IPS DF 6.9 (cell line): ENCODE results near the gene CUTC.

Source experiments
- DNase-seq: peaks from one replicate; pipeline ENCODE4 v3.0.0-alpha.2; 2013; ENCODE audit warnings: low read depth, low spot score
- H3K27ac ChIP-seq: one replicate; pipeline ENCODE4 v1.5.1; 2013; ENCODE audit warnings: low read length, control low read depth
- H3K27me3 ChIP-seq: 2 replicates; pipeline ENCODE4 v1.6.1; 2013; ENCODE audit warnings: mild to moderate bottlenecking, low read length; ENCODE audit not compliant: control insufficient read depth, insufficient read depth
- H3K36me3 ChIP-seq: 2 replicates; pipeline ENCODE4 v1.6.1; 2013; ENCODE audit warnings: low read length; ENCODE audit not compliant: control insufficient read depth, insufficient read depth
- H3K4me1 ChIP-seq: 2 replicates; pipeline ENCODE4 v1.6.1; 2013; ENCODE audit warnings: low read length; ENCODE audit not compliant: control insufficient read depth, insufficient read depth
- H3K4me3 ChIP-seq: 2 replicates; pipeline ENCODE4 v1.5.1; 2013; ENCODE audit warnings: mild to moderate bottlenecking, low read length
- H3K9me3 ChIP-seq: 2 replicates; pipeline ENCODE4 v1.6.1; 2013; ENCODE audit warnings: low read length, inconsistent platforms; ENCODE audit not compliant: control insufficient read depth, insufficient read depth
- WGBS: extraction: QIAGEN DNeasy Blood & Tissue Kit; methylation state at CpG from one replicate; pipeline ENCODE4 v1.1.7; 2013; ENCODE audit warnings: mixed read lengths, missing lambda C conversion rate; ENCODE audit not compliant: insufficient read length, insufficient coverage; 5-methylcytosine and 5-hydroxymethylcytosine counted together

Gene CUTC

DNA sequence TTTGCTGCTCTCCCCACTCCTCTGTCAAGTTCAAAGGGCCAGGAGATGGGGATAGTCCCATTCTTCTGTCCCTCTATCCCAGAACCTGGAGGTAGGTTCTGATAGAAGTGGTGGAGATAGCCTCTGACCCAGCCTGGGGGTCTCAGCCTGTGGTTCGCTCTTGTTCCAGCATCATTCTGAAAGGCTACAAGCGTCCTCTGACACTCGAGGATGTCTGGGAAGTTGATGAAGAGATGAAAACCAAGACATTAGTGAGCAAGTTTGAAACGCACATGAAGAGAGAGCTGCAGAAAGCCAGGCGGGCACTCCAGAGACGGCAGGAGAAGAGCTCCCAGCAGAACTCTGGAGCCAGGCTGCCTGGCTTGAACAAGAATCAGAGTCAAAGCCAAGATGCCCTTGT lies 64.9 kb downstream of the CUTC start:
- Histone ChIP-seq H3K4me3 (no peak overlapping the region), H3K4me1 (no peaks in the 10 kb centered on the region), H3K9me3 (no peaks in the 10 kb centered on the region), H3K27ac (no peak overlapping the region), H3K36me3 (no peaks in the 10 kb centered on the region), H3K27me3 (no peaks in the 10 kb centered on the region)
- no peak for DNase-seq
- WGBS, result no CpG with 5 or more reads among the region's 6 CpGs

DNA sequence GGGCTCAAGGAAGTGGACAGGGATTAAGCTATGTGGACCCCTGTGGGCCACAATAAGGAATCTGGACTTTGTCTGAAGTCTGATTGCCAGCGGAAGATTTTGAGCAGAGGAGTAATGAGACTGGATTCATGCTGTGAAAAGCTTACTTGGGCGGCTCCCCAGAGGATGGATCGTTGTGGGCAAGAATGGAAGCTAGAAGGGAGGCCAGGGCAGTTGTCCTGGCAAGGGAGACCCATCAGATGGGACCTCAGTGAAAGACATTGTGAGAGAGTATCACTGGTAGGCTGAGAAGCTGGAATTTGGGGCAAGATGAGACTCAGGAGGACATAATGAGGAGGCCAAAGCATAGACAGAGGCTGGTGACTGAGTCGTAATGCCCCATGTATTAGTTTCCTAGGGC lies 66.0 kb downstream of the CUTC start:
- H3K27me3 ChIP-seq, result no peaks in the 10 kb centered on the region
- no CpG with 5 or more reads among the region's 4 CpGs for whole genome bisulfite sequencing
- no peaks in the 10 kb centered on the region for H3K9me3 ChIP-seq
- no peak overlapping the region for H3K27ac ChIP-seq
- no peaks in the 10 kb centered on the region for H3K36me3 ChIP-seq
- H3K4me1 ChIP-seq, result no peaks in the 10 kb centered on the region
- no peak for DNase-seq
- no peak overlapping the region for H3K4me3 ChIP-seq

DNA sequence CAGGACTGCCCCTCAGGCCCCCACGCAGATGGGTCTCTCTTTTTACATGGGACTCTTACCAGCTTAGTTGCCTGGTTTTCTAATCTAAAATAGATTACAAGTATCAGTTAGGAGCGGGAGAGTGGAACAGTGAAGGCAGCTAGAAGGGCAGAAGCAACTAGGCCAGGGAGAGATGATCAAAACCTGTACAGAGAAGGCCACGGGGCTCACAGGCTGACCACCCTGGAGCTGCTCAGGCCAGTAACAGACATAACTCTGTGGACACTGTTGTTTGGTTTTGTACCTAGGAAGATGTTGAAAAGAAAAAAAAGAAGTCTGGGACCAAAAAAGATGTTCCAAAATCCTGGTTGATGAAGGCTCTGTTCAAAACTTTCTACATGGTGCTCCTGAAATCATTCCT lies 66.9 kb downstream of the CUTC start:
- no peak overlapping the region for H3K27ac ChIP-seq
- H3K4me1 ChIP-seq, result no peaks in the 10 kb centered on the region
- H3K9me3 ChIP-seq, result no peaks in the 10 kb centered on the region
- DNase-seq, result no peak
- H3K27me3 ChIP-seq, result no peaks in the 10 kb centered on the region
- H3K4me3 ChIP-seq, result no peak overlapping the region
- WGBS, result no CpG with 5 or more reads among the region's 3 CpGs
- H3K36me3 ChIP-seq, result no peaks in the 10 kb centered on the region

DNA sequence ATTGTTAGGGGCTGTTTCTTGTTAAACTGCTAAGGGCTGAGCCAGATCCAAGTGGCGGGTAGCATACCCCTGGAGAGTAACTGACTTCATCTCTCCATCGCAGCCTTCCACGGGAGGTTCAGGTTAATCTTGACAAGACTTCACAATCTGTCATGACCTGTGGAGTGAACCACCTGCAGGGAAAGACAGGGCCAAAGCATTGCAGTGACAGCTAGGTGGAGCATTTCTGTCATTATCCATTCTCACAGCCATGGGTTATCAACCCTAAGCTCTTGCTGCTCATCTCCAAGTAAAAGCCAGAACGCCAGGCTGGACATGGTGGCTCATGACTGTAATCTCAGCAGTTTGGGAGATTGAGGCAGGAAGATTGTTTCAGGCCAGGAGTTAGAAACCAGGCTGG lies 67.6 kb downstream of the CUTC start:
- Histone ChIP-seq H3K27me3 (no peaks in the 10 kb centered on the region), H3K9me3 (no peaks in the 10 kb centered on the region), H3K4me3 (no peak overlapping the region), H3K4me1 (no peaks in the 10 kb centered on the region), H3K27ac (no peak overlapping the region), H3K36me3 (no peaks in the 10 kb centered on the region)
- no CpG with 5 or more reads among the region's 4 CpGs for WGBS
- no peak for DNase-seq

DNA sequence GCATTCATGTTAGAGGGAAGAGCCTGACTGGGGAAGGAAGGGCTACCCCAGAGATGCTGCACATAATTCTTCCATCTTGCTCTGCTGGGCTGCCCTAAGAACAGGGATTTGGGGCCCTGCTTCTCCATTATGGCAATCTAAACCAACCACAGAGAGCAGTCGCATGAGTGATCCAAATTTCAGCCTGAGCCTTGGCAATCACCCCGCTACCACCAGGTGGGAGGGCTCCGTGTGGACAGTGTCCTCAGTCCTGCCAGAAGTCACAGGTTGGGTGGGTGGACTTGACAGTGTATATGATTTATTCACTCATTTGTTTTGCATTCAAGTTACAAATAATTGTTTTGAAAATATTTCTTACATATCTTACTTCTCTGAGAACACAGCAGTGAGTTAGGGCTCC lies 72.4 kb downstream of the CUTC start:
- Histone ChIP-seq H3K27me3 (no peaks in the 10 kb centered on the region), H3K36me3 (no peaks in the 10 kb centered on the region), H3K9me3 (no peaks in the 10 kb centered on the region), H3K4me1 (no peaks in the 10 kb centered on the region), H3K4me3 (no peak overlapping the region), H3K27ac (no peak overlapping the region)
- no CpG with 5 or more reads among the region's 3 CpGs for whole genome bisulfite sequencing
- DNase-seq, result no peak

DNA sequence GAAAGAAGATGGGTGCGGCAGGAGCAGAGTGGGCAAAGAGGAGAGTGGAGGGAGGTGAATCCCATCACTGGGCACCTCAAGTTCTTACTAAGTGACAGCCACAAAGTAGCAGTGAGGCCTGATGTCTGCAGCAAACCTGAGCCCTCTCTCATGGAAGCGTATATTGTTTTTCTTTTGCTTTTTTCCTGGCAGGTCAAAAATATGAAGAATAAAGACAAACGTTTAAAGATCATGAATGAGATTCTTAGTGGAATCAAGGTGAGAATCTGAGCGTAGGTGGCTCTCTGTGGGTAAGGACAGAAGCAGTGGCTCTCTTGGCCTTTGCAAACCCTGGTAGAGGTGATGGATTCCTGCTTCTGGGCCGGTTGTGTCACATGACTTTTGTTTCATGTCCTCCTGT lies 73.2 kb downstream of the CUTC start:
- H3K4me3 ChIP-seq, result no peak overlapping the region
- WGBS, result no CpG with 5 or more reads among the region's 5 CpGs
- H3K9me3 ChIP-seq, result no peaks in the 10 kb centered on the region
- no peaks in the 10 kb centered on the region for H3K4me1 ChIP-seq
- no peak for DNase-seq
- H3K27ac ChIP-seq, result no peak overlapping the region
- H3K27me3 ChIP-seq, result no peaks in the 10 kb centered on the region
- no peaks in the 10 kb centered on the region for H3K36me3 ChIP-seq
